ENCODE measurements around the gene CLRN2.

- TF ChIP-seq CTCF (conservative IDR thresholded peaks at IDR 0.05), result no peak
- TF ChIP-seq ZFX (IDR thresholded peaks at IDR 0.05), result no peak
Observed at GRCh38 chr4:17517664-17518063, 2.7 kb downstream of the CLRN2 start.

Measured in C4-2B (cell line).